ENCODE measurements around the gene WWOX. TPM values are rescaled to one million over a fixed set of nuclear protein-coding genes. Genes with fewer than 3 reads are reported as not detected.

Gene WWOX
- total RNA-seq, 1 donor from 2014 or later = 106 TPM

DNA sequence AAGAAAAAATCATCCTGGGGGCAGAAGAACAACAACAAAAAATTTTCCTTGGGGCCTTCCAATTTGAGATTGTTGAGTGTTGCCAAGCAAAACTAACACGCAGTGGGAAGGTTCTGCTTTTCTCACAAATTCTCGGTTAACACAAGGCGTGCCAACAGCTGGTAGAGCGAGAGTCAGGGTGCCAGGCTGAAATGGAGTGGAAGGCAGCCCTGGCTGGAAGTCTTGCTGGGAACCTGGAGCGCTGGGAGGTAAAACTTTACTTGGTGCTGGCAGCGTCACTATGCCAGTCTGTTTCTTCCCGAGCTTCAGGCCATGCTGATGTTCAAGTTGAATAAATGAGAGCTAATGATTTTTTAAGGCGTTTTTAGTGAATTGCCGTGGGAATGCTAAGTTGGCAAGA lies 189.4 kb downstream of the WWOX start:
- H3K27ac ChIP-seq = peak overlapping the region; percentile 1 to 24
- no peaks in the 10 kb centered on the region for H3K27me3 ChIP-seq
- intact Hi-C loops (cut with DNase I) = no loop called here
- H3K4me1 ChIP-seq = peaks cover 0 to 7% of the 10 kb centered on the region in 2 donors
- DNase-seq (ENCODE audit: low spot score in 2 of 2) = no peak
- no peaks in the 10 kb centered on the region for H3K9me3 ChIP-seq
- TF ChIP-seq, protein P1, sequence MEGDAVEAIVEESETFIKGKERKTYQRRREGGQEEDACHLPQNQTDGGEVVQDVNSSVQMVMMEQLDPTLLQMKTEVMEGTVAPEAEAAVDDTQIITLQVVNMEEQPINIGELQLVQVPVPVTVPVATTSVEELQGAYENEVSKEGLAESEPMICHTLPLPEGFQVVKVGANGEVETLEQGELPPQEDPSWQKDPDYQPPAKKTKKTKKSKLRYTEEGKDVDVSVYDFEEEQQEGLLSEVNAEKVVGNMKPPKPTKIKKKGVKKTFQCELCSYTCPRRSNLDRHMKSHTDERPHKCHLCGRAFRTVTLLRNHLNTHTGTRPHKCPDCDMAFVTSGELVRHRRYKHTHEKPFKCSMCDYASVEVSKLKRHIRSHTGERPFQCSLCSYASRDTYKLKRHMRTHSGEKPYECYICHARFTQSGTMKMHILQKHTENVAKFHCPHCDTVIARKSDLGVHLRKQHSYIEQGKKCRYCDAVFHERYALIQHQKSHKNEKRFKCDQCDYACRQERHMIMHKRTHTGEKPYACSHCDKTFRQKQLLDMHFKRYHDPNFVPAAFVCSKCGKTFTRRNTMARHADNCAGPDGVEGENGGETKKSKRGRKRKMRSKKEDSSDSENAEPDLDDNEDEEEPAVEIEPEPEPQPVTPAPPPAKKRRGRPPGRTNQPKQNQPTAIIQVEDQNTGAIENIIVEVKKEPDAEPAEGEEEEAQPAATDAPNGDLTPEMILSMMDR (IDR thresholded peaks at IDR 0.05) = no peak
- H3K4me3 ChIP-seq = no peak overlapping the region
- no peaks in the 10 kb centered on the region for H3K36me3 ChIP-seq

DNA sequence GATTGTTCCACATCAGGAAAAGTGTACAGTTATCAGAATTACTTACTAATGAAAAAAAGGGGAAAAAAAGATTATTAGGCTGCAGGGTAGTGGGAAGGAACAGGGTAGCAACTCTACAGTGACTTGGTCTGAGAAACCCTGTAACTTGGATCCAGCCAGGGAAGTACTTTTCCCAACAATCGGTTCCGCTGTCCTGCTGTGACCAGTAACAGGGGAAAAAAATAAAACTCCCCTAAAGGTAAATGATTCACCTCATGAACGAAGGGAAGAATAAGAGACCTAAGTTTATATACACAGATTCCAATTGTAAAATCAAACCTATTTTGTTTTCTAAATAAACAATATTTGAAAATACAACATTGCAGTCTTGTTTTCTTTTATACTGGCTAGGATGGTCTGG lies 189.9 kb downstream of the WWOX start:
- Histone ChIP-seq H3K36me3 (no peaks in the 10 kb centered on the region), H3K27me3 (no peaks in the 10 kb centered on the region), H3K4me3 (no peak overlapping the region), H3K27ac (peak overlapping the region; percentile 1 to 24), H3K9me3 (no peaks in the 10 kb centered on the region), H3K4me1 (peaks cover 0 to 7% of the 10 kb centered on the region in 2 donors)
- TF ChIP-seq, protein P1 (IDR thresholded peaks at IDR 0.05) = no peak
- intact Hi-C loops (cut with DNase I) = no loop called here
- no peak for DNase-seq (ENCODE audit: low spot score in 2 of 2)

DNA sequence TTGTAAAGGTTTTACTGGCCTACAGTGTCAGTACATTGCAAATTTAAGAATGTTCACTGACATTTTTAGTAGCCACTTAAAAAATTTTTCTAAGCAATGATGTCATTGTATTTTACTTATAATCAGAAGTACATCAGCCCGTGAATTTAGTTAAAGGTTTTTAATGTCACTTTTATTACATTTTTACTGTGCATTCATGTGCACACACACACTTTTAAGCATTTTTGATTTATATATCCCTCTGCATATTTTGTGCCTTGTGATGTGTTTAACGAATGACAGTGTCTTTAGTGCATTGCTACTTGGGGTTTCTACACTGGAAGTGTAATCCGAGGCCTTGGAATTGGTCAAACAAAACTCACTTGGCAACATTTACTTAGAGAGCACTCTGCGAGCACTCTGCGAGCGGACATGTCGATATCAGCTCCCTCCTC lies 190.4 kb downstream of the WWOX start:
- Histone ChIP-seq H3K36me3 (no peaks in the 10 kb centered on the region), H3K27me3 (no peaks in the 10 kb centered on the region), H3K27ac (peak overlapping the region in 1 of 2 donors; percentile 43), H3K9me3 (no peaks in the 10 kb centered on the region), H3K4me1 (peaks cover 0 to 7% of the 10 kb centered on the region in 2 donors), H3K4me3 (no peak overlapping the region)
- TF ChIP-seq, protein P1 (IDR thresholded peaks at IDR 0.05) = no peak
- intact Hi-C loops (cut with DNase I) = no loop called here
- DNase-seq (ENCODE audit: low spot score in 2 of 2) = no peak

DNA sequence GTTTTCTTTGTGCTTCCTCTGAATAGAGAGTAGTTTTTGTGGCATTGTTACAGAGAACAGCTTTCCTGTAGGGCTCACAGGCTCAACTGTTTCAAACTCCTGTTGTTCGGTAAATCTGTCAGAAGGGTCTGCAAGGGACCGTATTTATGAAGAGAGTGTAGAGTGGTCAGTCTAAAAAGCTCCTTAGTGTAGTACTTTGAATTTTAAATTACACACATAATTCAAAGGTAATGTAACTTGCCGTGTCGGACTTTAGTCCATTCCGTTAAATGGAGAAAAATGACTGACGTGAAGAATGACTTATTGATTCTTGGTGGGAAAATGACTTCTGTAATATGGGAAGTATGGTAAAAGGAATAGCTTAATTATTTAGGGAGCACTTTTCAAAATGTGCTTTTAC lies 190.9 kb downstream of the WWOX start:
- TF ChIP-seq, protein P1 (IDR thresholded peaks at IDR 0.05) = no peak
- Histone ChIP-seq H3K4me3 (no peak overlapping the region), H3K36me3 (no peaks in the 10 kb centered on the region), H3K27me3 (no peaks in the 10 kb centered on the region), H3K4me1 (peaks cover 0 to 7% of the 10 kb centered on the region in 2 donors), H3K27ac (peak overlapping the region in 1 of 2 donors; percentile 43), H3K9me3 (no peaks in the 10 kb centered on the region)
- intact Hi-C loops (cut with DNase I) = no loop called here
- DNase-seq (ENCODE audit: low spot score in 2 of 2) = no peak

DNA sequence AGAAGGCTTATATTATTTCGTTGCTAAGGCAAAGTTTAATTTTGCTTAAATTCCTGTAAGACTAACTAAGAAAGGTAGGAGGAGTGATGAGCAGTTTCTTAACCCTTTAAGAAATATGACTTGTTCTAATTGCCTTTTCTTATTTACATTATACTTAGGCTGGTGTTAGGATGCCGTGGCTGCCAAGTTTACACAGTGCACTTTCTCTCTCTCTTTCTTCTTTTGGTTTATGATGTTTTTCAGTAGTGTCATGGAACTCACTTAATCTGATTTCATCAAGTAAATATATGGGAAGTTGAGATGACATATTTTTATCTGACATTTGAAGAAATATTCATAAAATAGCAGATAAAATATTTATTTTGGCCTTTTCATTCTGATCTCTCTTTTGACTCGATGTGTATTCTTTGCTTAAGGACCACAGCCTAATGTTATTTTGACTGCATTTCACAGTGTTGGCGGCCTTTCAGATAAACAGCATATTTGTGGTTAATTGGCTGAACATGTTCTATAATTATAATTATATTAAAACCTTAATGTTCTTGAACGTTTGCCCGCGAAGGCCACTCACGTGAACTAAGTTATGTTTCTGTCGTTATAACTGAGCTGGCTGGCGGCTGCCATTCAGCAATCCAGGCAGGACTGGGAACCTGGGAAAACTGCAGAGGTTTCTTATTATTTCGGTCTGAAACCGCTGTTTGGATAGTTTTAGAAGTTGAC lies 191.6 kb downstream of the WWOX start:
- H3K36me3 ChIP-seq = no peaks in the 10 kb centered on the region
- no peaks in the 10 kb centered on the region for H3K27me3 ChIP-seq
- intact Hi-C loops (cut with DNase I) = no loop called here
- no peaks in the 10 kb centered on the region for H3K9me3 ChIP-seq
- DNase-seq (ENCODE audit: low spot score in 2 of 2) = no peak
- peak overlapping the region in 1 of 2 donors; percentile 53 for H3K27ac ChIP-seq
- peak overlapping the region; percentile 15 to 49 for H3K4me3 ChIP-seq
- H3K4me1 ChIP-seq = peaks cover 0 to 7% of the 10 kb centered on the region in 2 donors
- TF ChIP-seq, protein P1 (IDR thresholded peaks at IDR 0.05) = no peak
